GM12864 (cell line): ENCODE measurements around the gene IFNA13.

ENCODE experiments used
- DNase-seq: peaks from one replicate; pipeline ENCODE4 v3.0.0-alpha.2; 2011; ENCODE audit warnings: low read depth
- H3K4me3 ChIP-seq: 2 replicates; pipeline ENCODE4 v1.5.1; 2011; ENCODE audit warnings: mild to moderate bottlenecking, low read depth, low read length, control low read depth
- CTCF ChIP-seq: IDR thresholded peaks from 2 replicates; pipeline ENCODE4 v1.5.1; 2011; ENCODE audit warnings: low read depth, mild to moderate bottlenecking, moderate library complexity, low read length, control low read depth, inconsistent platforms; ENCODE audit errors: missing control alignments

Gene IFNA13

GRCh38 chr9:21317956-21318923 lies 49.6 kb downstream of the IFNA13 start:
- no peak overlapping the region for H3K4me3 ChIP-seq
- no peak for DNase-seq
- TF ChIP-seq CTCF: peak; percentile 59
